GM13976 (cell line): ENCODE results near the gene CCDC69.

Experiments used
- DNase-seq: peaks from one replicate; pipeline ENCODE4 v3.0.0; 2012; ENCODE audit warnings: low spot score
- in situ Hi-C: fragments of 300-500 bp; cut with MboI; formaldehyde crosslinking; loops from one replicate; pipeline ENCODE4 v1.12.0; 2022; ENCODE audit warnings: low sequenced_read_pairs, mixed read lengths, inconsistent platforms; ENCODE audit not compliant: unreplicated experiment
- TF ChIP-seq, protein P1 (sequence below): IDR thresholded peaks from 2 replicates; pipeline ENCODE4 v1.5.1; 2012; ENCODE audit warnings: borderline replicate concordance, mild to moderate bottlenecking; ENCODE audit not compliant: insufficient read depth; ENCODE audit errors: extremely low read depth, missing control alignments, control extremely low read depth

The CCDC69 gene

DNA sequence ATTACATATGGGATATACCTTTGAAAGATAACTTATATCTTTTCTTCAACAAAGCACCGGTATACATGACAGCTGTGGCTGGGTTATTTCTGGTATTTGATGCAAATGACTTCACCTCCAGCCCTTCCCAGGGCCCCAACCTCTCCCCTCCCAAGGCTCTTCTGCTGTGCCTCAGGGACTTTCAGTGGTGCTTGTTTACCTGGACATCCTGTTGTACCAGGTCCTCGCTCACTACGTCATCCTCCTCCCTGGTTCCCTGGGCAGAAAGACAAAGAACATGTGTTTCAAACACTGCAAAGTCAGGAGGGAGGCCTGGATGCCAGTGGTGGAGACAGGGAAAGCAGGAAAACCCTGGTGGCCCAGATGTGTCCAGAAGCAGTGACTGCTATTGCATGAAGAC, 89.7 kb downstream of the CCDC69 start:
- in situ Hi-C loops: no loop called here
- TF ChIP-seq, protein P1, sequence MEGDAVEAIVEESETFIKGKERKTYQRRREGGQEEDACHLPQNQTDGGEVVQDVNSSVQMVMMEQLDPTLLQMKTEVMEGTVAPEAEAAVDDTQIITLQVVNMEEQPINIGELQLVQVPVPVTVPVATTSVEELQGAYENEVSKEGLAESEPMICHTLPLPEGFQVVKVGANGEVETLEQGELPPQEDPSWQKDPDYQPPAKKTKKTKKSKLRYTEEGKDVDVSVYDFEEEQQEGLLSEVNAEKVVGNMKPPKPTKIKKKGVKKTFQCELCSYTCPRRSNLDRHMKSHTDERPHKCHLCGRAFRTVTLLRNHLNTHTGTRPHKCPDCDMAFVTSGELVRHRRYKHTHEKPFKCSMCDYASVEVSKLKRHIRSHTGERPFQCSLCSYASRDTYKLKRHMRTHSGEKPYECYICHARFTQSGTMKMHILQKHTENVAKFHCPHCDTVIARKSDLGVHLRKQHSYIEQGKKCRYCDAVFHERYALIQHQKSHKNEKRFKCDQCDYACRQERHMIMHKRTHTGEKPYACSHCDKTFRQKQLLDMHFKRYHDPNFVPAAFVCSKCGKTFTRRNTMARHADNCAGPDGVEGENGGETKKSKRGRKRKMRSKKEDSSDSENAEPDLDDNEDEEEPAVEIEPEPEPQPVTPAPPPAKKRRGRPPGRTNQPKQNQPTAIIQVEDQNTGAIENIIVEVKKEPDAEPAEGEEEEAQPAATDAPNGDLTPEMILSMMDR: no peak
- no peak for DNase-seq

DNA sequence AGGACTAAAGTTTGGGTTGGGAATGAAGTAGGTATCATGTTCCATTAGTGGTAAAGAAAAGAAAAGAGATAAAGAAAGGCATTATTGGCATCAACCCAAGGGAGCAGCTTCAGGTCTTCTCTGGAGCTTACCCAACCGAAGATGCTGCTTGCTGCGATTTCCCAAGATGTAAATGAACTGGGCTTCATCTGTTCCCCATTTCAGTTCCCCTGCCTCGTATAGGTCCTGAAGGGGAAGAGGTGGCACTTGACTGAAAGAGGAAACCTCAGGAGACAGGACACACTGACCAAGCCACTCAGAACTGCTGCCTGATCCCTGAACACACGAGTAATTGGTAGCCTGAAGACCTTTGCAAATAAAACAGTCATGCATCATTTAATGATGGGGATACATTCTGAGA, 90.9 kb downstream of the CCDC69 start:
- in situ Hi-C loops: no loop called here
- DNase-seq: no peak
- TF ChIP-seq, protein P1: no peak
